Fibroblast of skin of right quadriceps (primary cell): ENCODE data around the gene SPNS2.

ENCODE experiments used
- DNase-seq: peaks from one replicate; pipeline ENCODE4 v3.0.0-alpha.2; 2013

SPNS2 gene

GRCh38 chr17:4554441-4554996, 55.8 kb downstream of the SPNS2 start:
- no peak for DNase-seq

DNA sequence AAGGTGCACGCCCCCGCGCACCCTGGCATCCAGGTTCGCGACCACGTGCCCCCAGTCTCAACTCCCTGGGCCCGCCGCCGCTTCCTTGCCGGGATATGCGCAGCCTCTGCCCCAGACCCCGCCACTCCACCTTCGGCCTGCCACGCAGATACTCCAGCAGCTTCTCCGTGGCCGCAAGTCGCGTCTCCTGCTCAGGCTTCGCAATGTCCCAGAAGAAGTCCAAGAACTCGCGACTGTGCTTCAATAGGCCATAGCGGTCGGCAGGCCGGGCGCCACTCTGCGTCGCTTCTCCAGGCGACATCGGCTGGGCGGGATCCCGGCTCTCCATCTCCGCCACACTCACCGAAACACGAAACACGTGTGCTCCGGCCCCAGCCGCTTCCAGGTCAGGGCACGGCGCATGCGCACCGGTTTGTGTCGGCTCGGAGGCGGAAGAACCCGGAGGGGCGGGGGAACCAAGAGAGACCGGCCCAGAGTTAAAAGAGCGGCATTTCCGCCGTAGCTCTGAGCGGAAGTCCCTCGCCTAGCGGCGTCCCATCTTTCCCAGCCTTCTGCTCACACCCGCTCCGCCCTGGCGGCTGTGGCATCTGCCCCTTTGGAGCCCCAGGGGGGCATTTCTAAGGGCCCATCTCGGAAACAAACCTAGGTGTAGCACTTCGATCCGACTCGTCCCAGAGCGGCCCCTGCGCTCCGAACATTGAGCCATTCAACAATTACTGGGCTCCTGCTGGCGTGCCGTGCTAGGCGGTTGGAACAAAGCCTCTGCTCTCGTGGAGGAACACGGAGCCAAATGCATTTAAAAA, 56.5 kb downstream of the SPNS2 start, which contains the start of gene MYBBP1A:
MYBBP1A (minus strand) TSS at position 388 of the 803 bp plus-strand sequence; CDS start at position 328, 60 bp downstream.
- DNase-seq = peak; percentile 93

- DNase-seq = no peak
These were observed 57.4 kb downstream of the SPNS2 start for GRCh38 chr17:4555873-4556759.

DNA sequence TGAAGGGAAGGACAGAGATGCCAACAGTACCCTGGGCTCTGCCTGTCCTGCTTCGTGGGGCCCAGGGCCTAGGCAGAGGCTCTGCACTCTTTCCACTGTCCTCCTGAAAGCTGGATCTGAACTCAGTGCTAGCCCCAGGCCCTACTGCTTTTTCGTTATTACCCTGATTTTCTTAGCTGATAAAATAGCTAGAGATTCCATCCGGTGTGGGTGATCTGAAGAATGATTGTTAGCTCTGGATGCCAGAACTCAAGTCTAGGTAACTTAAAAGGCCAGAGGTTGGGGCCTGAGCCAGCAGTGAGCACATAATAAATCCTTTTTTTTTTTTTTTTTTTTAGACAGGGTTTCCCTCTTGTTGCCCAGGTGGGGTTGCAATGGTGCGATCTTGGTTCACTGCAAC, 58.3 kb downstream of the SPNS2 start:
- DNase-seq = no peak

- DNase-seq = no peak
These were observed 59.1 kb downstream of the SPNS2 start for GRCh38 chr17:4557626-4558346.

DNA sequence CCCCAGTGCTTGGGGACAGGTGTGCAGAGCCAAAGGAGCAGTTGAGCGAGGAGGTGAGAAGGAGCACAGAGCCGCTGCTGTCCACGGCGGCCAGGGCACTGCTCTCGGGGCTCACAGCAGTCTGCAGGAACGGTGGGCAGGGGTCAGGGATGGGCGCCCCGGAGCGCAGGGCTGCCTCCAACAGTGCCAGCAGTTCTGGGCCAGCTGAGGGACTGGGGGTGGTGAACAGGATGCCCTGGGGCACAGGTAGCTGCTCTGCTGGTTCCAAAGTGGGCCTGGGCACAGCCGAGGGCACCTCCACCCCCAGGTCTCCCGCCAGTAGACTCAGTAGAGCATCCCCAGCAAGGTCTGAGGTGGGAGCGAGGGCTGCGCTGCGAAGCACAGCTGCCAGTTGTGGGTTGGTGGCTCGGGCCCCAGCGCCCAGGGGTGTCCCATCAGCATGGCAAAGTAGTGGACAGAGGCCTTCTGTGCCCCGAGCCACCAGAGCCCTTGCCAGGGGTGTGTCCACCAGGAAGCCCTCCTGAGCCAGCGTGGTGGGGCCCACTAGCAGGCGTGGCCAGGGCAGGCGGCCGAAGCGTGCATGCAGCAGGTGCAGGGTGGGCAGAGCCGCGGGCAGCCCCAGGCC, 59.8 kb downstream of the SPNS2 start:
- DNase-seq = no peak

- no peak for DNase-seq
These were observed 60.6 kb downstream of the SPNS2 start for GRCh38 chr17:4559139-4559791.

GRCh38 chr17:4559966-4560365, 61.3 kb downstream of the SPNS2 start:
- DNase-seq = no peak

- DNase-seq = no peak
These were observed 61.7 kb downstream of the SPNS2 start, which contains the start of gene GGT6 for GRCh38 chr17:4560421-4560820. TSS of gene GGT6 (minus strand) at chr17:4560577. CDS start at chr17:4560521, 56 bp downstream.

- no peak for DNase-seq
These were observed 62.2 kb downstream of the SPNS2 start for GRCh38 chr17:4560837-4561256.

DNA sequence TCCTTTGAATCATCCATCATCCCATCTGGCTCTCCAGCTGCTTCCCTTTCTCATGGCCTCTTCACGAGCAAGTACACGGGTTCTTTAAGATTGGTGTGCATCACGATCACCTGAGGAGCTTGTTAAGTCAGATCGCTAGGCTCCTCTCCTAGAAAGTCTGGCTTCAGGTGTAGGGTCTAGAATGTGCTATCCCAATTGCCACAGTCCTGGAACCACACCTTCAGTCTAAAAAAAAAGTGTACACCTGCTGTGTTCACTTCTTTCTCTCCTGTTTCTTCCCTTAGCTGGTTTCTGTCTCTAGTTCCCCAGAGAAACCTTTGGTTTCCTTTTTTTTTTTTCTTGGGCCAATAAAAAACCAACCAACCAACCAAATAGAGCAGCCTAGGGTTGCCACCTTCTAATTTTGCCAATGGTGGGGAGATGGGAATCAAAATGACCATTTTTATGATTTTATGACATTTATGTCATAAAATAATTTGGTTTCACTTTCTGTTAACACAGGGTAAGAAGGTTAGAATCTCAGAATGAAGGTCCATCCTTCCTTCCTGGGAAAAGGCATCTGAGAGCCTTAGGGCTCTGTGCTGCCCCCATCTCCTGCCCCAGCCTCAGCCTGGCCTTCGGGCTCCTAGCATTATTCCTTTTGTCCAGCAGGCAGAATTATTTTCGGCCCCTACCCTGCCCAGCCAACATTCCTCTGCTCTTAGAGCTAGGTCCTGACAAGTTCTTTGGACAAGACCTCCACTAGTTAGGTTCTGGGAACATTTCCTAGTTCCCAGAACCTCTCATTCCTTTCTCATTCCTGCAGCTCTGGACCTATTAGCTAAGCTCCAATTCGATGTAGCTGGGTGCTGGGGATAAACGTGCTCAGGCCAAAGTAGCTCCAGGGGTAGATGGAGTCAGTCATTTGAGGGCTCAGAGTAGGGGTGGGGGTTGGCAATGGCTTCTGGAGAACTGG, 63.6 kb downstream of the SPNS2 start:
- DNase-seq = no peak

- DNase-seq = peak; percentile 66
These were observed 66.8 kb downstream of the SPNS2 start for GRCh38 chr17:4565209-4566141.

DNA sequence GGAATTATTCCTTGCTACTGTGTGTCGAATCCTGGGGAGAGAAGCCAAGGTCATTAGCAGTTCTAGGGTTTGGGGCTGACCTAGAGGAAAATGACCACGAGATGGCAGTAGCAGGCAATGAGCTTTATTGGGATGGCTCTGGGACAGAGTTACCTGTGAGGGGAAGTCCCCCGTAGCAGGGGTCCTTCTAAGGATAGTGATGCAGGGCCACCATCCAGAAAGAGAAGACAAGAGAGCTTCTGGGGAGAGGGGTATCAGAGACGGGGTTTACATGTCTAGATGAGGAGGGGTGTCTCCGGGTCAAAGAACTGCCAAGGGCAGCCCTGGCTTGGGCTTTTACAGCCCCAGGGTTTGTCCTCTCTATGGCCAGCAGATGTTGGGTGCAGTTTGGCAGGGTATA, 68.1 kb downstream of the SPNS2 start:
- peak; percentile 38 for DNase-seq

DNA sequence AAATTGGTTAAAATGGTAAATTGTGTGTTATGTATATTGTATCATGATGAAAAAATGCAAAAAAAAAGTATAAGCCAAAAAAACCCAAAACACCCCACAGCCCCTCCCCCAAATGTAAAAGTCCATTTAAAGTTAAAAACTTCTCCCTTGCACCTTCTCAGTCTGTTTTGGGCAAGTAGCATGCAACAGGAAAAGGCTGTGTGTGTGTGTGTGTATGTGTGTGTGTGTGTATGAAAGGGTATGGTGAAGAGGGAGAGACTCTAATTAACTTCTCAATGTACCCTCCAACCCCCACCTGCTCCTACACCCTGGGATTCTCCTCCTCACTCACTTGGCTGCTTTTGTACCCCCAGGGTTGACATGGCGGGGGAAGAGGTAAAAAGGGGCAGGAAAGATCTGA, 70.9 kb downstream of the SPNS2 start:
- no peak for DNase-seq

DNA sequence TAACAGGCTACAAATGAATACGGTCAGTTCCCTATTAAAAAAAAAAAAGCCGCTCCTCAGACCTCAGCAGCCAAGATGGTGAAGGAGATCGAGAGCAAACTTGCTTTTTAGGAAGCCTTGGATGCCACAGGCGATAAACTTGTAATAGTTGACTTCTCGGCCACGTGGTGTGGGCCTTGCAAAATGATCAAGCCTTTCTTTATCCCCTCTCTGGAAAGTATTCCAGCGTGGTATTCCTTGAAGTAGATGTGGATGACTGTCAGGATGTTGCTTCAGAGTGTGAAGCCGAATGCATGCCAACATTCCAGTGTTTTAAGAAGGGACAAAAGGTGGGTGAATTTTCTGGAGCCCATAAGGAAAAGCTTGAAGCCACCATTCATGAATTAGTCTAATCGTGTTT, 73.5 kb downstream of the SPNS2 start:
- no peak for DNase-seq

GRCh38 chr17:4573115-4573514, 74.4 kb downstream of the SPNS2 start:
- no peak for DNase-seq

DNA sequence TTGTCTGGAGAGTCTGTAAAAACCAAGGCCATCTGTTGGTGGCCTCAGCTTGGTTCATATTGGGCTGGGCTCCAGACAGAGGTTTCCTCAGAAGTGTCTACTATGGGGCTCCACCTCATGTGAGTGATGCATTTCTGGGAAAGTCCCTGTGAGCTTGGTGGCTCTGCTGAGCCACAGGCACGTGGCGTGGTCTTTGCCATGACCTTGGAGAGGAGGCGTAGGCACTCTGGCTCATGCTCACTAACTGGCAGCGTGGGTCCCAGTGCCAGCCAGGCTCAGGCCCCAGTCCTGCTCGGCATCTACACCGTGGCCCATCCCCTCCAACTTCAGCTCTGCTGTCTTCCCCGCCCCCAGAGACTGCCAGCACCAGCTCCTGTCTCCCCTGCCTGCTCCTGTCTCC, 75.0 kb downstream of the SPNS2 start:
- no peak for DNase-seq

- DNase-seq = no peak
These were observed 75.9 kb downstream of the SPNS2 start for GRCh38 chr17:4574448-4575045.

DNA sequence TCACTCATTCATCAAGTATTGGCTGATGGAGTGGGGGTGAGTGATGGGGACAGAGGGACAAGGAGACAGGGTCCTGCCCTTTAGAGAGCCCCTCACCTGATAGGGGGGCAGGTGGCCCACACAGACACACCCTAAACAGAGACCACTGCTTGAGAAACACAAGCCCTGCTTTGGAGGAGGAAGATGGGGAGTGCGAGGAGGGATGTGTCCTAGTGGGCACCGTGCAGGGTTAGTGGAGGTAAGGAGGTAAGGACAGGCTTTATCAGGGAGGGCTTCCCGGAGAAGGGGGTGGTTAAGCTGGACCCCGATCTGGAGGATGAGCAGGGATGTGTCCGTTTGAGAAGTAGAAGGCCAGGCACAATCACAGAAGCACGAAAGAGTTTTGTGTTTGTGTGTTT, 77.5 kb downstream of the SPNS2 start:
- DNase-seq = no peak
